Calu3 (cell line): ENCODE results near the gene RRM2. TPM values are rescaled to one million over a fixed set of nuclear protein-coding genes. Genes with fewer than 3 reads are reported as not detected.

Experiments
- BruUV-seq: library from RNA; stranded (reverse); fragments of 400-500 nt; replicated peaks from 2 replicates; lab custom pipeline; 2021; lab: Mats Ljungman, UMichigan
- CTCF ChIA-PET: fragments of 300-600 bp; sonication (Branson Sonifier 250); formaldehyde crosslinking; loops from one replicate; lab custom pipeline; 2022; ENCODE audit warnings: antibody characterized with exemption; lab: Charles Lee
- DNase-seq: peaks from one replicate; pipeline ENCODE4 v3.0.0; 2022
- H3K27ac Mint-ChIP-seq: one replicate; pipeline ENCODE4 v1.8.0; 2022; ENCODE audit warnings: mixed read lengths; ENCODE audit not compliant: unreplicated experiment
- H3K27me3 Mint-ChIP-seq: one replicate; pipeline ENCODE4 v1.8.0; 2022; ENCODE audit warnings: mixed read lengths; ENCODE audit not compliant: unreplicated experiment
- H3K36me3 Mint-ChIP-seq: one replicate; pipeline ENCODE4 v1.8.0; 2022; ENCODE audit warnings: mild to moderate bottlenecking, moderate library complexity, mixed read lengths; ENCODE audit not compliant: insufficient read depth, unreplicated experiment
- H3K4me1 Mint-ChIP-seq: one replicate; pipeline ENCODE4 v1.8.0; 2022; ENCODE audit warnings: mild to moderate bottlenecking, low read depth, mixed read lengths; ENCODE audit not compliant: unreplicated experiment
- H3K4me3 Mint-ChIP-seq: one replicate; pipeline ENCODE4 v1.8.0; 2022; ENCODE audit warnings: mild to moderate bottlenecking, low read depth, moderate library complexity, mixed read lengths; ENCODE audit not compliant: unreplicated experiment
- H3K9me3 Mint-ChIP-seq: one replicate; pipeline ENCODE4 v1.8.0; 2022; ENCODE audit warnings: low read depth, mixed read lengths; ENCODE audit not compliant: unreplicated experiment
- intact Hi-C: fragments of 100-400 bp; cut with micrococcal nuclease; formaldehyde crosslinking; loops from one replicate; pipeline ENCODE4 v1.10.0; 2022; ENCODE audit not compliant: unreplicated experiment
- total RNA-seq: library from RNA; stranded (reverse); gene quantifications from 2 replicates; pipeline ENCODE4 v1.2.3, GENCODE V29; 2022
- TF ChIP-seq, protein P1 (sequence below): fragments of 200-600 bp; IDR thresholded peaks from one replicate; pipeline ENCODE4 v1.8.0; 2022; ENCODE audit warnings: antibody characterized with exemption; ENCODE audit not compliant: unreplicated experiment

RRM2 gene
- total RNA-seq, 1 experiment from 2014 or later: 154 TPM

DNA sequence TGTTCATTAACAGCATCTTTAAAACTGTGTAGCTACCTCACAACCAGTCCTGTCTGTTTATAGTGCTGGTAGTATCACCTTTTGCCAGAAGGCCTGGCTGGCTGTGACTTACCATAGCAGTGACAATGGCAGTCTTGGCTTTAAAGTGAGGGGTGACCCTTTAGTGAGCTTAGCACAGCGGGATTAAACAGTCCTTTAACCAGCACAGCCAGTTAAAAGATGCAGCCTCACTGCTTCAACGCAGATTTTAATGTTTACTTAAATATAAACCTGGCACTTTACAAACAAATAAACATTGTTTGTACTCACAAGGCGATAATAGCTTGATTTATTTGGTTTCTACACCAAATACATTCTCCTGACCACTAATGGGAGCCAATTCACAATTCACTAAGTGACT is 7.0 kb downstream of the RRM2 start:
- H3K9me3 Mint-ChIP-seq: no peaks in the 10 kb centered on the region
- H3K27ac Mint-ChIP-seq: no peak overlapping the region
- H3K27me3 Mint-ChIP-seq: no peaks in the 10 kb centered on the region
- TF ChIP-seq, protein P1, sequence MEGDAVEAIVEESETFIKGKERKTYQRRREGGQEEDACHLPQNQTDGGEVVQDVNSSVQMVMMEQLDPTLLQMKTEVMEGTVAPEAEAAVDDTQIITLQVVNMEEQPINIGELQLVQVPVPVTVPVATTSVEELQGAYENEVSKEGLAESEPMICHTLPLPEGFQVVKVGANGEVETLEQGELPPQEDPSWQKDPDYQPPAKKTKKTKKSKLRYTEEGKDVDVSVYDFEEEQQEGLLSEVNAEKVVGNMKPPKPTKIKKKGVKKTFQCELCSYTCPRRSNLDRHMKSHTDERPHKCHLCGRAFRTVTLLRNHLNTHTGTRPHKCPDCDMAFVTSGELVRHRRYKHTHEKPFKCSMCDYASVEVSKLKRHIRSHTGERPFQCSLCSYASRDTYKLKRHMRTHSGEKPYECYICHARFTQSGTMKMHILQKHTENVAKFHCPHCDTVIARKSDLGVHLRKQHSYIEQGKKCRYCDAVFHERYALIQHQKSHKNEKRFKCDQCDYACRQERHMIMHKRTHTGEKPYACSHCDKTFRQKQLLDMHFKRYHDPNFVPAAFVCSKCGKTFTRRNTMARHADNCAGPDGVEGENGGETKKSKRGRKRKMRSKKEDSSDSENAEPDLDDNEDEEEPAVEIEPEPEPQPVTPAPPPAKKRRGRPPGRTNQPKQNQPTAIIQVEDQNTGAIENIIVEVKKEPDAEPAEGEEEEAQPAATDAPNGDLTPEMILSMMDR: no peak
- H3K36me3 Mint-ChIP-seq: peaks cover 38% of the 10 kb centered on the region
- intact Hi-C loops: loop anchor here (5.0 kb wide), 1 partner anchor 278 kb away; no protein-coding TSS in a partner anchor
- BruUV-seq: no TSS peak
- CTCF ChIA-PET: no interaction called here
- DNase-seq: no peak
- H3K4me1 Mint-ChIP-seq: peaks cover 42% of the 10 kb centered on the region
- H3K4me3 Mint-ChIP-seq: no peak overlapping the region

DNA sequence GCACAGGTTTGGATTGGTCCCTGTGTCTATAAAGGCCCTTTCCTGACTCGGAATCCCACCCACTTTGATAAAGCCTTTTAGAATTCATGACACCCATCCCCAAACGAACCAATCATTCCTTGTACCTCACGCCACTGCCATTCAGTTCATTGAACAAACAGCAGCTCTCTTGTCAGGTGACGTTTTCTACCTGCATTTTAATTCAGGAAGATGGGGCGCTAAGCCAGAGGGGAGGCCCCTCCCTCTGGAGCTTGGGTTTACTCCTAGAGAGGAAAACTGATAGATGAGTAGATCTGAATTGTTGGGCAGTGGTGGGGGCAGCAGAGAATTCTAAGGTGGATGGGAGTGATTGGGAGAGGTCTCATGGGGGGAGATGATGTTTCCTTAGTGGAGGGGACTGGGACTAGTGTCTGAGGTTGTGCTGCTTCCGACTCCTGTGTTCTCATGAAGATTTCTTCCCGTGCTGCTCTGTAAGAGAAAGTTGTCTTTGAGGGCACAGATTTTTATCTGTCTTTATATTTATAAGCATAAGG is 9.6 kb downstream of the RRM2 start:
- CTCF ChIA-PET: no interaction called here
- Mint-ChIP-seq H3K4me3 (no peak overlapping the region), H3K9me3 (no peaks in the 10 kb centered on the region), H3K4me1 (peaks cover 44% of the 10 kb centered on the region), H3K27ac (no peak overlapping the region), H3K36me3 (peaks cover 19% of the 10 kb centered on the region), H3K27me3 (no peaks in the 10 kb centered on the region)
- BruUV-seq: no TSS peak
- TF ChIP-seq, protein P1: no peak
- intact Hi-C loops: loop anchor here (5.0 kb wide), 1 partner anchor 530 kb away; no protein-coding TSS in a partner anchor
- no peak for DNase-seq

DNA sequence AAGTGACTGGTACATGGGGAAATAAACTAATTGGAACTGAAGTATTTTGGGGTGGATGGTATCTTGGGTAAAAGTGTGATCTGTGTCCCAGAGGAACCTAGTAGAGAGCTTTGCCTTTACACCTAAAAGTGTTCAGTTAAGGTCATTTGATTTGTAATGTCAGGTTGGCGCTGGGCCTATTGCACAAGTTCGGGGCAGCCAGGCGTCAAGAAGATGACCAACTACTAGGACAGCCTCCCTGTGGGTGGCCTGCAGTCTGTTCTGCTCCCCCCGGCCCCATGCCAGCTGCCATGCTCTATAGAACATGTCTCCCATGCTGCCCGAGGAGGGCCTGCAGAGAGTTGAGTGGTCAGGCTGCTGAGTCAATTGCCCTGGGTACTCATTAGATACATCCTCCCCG is 10.1 kb downstream of the RRM2 start:
- Mint-ChIP-seq H3K27ac (no peak overlapping the region), H3K4me1 (peaks cover 44% of the 10 kb centered on the region), H3K9me3 (no peaks in the 10 kb centered on the region), H3K27me3 (no peaks in the 10 kb centered on the region), H3K4me3 (no peak overlapping the region), H3K36me3 (peaks cover 23% of the 10 kb centered on the region)
- TF ChIP-seq, protein P1: no peak
- intact Hi-C loops: loop anchor here (5.0 kb wide), 1 partner anchor 530 kb away; no protein-coding TSS in a partner anchor
- no TSS peak for BruUV-seq
- DNase-seq: no peak
- CTCF ChIA-PET: no interaction called here

DNA sequence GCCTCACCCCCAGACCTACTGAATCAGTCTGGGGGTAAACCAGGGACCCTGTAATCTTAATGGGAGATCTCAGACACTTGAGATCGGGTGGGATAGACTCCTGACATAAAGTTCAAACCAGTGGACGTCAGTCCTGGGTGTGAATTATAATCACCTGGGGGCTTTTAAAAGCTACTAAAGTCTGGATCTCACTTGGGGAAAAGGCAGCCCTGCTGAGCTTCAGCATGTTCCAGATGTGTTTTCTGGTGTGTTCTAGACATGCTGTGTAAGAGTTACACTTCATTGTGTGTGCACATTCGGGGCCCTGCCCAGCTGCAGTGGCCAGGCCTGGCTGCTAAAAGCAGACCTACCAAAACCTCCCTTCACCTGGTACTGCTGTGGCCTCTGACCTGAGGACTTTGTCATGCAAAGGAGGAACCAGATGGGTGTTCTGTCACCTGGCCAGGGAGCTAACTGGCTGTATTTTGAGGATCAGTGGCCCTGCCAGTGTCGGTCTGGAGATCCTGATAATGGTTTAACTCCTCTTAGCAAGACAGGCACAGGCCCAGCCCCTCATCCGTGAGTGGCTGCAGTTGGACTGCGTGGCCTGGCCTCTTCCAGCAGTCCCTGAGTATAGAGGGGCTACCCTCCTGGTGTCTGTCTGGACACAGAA is 10.6 kb downstream of the RRM2 start:
- intact Hi-C loops: loop anchor here (5.0 kb wide), 1 partner anchor 529 kb away; no protein-coding TSS in a partner anchor
- no peak overlapping the region for H3K4me3 Mint-ChIP-seq
- no peaks in the 10 kb centered on the region for H3K27me3 Mint-ChIP-seq
- H3K9me3 Mint-ChIP-seq: no peaks in the 10 kb centered on the region
- no peak overlapping the region for H3K27ac Mint-ChIP-seq
- peaks cover 24% of the 10 kb centered on the region for H3K36me3 Mint-ChIP-seq
- CTCF ChIA-PET: interaction anchor here (0.5 kb wide), 1 partner anchor 52 kb away, joined by 3 read pairs; no protein-coding TSS in a partner anchor
- BruUV-seq: no TSS peak
- no peak for DNase-seq
- TF ChIP-seq, protein P1: no peak
- peaks cover 44% of the 10 kb centered on the region for H3K4me1 Mint-ChIP-seq
